Spleen (tissue), 7 donors: ENCODE data around the gene SULT1B1.

Experiments
- POLR2A ChIP-seq, 3 donors: fragments of 450-650 bp; IDR thresholded peaks; one replicate each; pipeline ENCODE4 v1.5.1; 2017; ENCODE audit warnings: antibody characterized with exemption in 3 of 3, mild to moderate bottlenecking in 1 of 3
- TF ChIP-seq, protein P1 (sequence below), 11 experiments: fragments of 200-600 bp in 7 of 11; fragments of 450-650 bp in 4 of 11; sonication (generic) in 4 of 11; IDR thresholded peaks in 8 of 11; conservative IDR thresholded peaks in 3 of 11; 1 replicate in 7 of 11; 2 replicates in 4 of 11; pipeline versions ENCODE4 v1.4.0 to v1.8.0; 2016 to 2021; ENCODE audit warnings: antibody characterized with exemption in 11 of 11, inconsistent platforms in 4 of 11, mild to moderate bottlenecking in 1 of 11
- donor health status: DM: no; HTN: no; CAD: no; lungs with moderate emphysema.
- donor health status: DM: no; HTN: no; CAD: no.
- donor health status: DM: no; HTN: no; CAD: no.

DNA sequence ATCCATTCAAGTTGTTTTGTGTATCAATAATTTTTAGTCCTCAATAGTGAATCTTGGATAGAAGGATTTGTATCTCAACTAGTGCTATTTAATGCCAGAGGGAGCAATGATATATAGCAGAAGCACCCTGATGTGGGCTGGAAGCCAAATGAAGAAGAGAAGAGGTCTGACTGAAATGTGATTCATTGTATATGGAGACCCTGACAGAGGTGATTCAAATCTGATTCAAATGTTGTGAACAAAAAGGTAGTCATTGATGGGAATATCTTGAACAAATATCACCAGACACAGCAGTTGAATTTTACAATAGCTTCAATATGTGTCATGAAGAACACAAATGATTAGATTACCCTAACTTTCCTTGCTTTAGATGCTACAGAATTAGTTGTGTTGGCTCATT lies 27.5 kb upstream of the SULT1B1 start:
- TF ChIP-seq POLR2A (IDR thresholded peaks at IDR 0.05), result no peak
- TF ChIP-seq, protein P1, sequence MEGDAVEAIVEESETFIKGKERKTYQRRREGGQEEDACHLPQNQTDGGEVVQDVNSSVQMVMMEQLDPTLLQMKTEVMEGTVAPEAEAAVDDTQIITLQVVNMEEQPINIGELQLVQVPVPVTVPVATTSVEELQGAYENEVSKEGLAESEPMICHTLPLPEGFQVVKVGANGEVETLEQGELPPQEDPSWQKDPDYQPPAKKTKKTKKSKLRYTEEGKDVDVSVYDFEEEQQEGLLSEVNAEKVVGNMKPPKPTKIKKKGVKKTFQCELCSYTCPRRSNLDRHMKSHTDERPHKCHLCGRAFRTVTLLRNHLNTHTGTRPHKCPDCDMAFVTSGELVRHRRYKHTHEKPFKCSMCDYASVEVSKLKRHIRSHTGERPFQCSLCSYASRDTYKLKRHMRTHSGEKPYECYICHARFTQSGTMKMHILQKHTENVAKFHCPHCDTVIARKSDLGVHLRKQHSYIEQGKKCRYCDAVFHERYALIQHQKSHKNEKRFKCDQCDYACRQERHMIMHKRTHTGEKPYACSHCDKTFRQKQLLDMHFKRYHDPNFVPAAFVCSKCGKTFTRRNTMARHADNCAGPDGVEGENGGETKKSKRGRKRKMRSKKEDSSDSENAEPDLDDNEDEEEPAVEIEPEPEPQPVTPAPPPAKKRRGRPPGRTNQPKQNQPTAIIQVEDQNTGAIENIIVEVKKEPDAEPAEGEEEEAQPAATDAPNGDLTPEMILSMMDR (IDR thresholded peaks at IDR 0.05 in 8 of 11, conservative IDR thresholded peaks at IDR 0.05 in 3 of 11), result no peak
